Measurements from ENCODE around the gene ECEL1.

ECEL1 gene

GRCh38 chr2:232530626-232531260, 43.1 kb upstream of the ECEL1 start:
- no peaks in the 10 kb centered on the region for H3K9me2 ChIP-seq (replicated peaks; ENCODE audit: insufficient read depth, low read length)
- no peak overlapping the region for H2AFZ ChIP-seq (ENCODE audit: low read depth, low read length, severe bottlenecking)
- no peaks in the 10 kb centered on the region for H3K36me3 ChIP-seq (ENCODE audit: low read length)
- H3F3A ChIP-seq (ENCODE audit: insufficient read depth): no peaks in the 10 kb centered on the region
- H3K27me3 ChIP-seq (ENCODE audit: low read length): no peaks in the 10 kb centered on the region
- no peak for TF ChIP-seq EZH2phosphoT487 (conservative IDR thresholded peaks at IDR 0.05; ENCODE audit: low read length)
- TF ChIP-seq, protein P1, sequence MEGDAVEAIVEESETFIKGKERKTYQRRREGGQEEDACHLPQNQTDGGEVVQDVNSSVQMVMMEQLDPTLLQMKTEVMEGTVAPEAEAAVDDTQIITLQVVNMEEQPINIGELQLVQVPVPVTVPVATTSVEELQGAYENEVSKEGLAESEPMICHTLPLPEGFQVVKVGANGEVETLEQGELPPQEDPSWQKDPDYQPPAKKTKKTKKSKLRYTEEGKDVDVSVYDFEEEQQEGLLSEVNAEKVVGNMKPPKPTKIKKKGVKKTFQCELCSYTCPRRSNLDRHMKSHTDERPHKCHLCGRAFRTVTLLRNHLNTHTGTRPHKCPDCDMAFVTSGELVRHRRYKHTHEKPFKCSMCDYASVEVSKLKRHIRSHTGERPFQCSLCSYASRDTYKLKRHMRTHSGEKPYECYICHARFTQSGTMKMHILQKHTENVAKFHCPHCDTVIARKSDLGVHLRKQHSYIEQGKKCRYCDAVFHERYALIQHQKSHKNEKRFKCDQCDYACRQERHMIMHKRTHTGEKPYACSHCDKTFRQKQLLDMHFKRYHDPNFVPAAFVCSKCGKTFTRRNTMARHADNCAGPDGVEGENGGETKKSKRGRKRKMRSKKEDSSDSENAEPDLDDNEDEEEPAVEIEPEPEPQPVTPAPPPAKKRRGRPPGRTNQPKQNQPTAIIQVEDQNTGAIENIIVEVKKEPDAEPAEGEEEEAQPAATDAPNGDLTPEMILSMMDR (IDR thresholded peaks at IDR 0.05; ENCODE audit: insufficient read depth, low read length, poor library complexity, severe bottlenecking): no peak
- H3K4me2 ChIP-seq (ENCODE audit: low read depth, low read length, poor library complexity, severe bottlenecking): no peak overlapping the region
- no peak overlapping the region for H3K27ac ChIP-seq (ENCODE audit: low read depth, low read length)
- no peaks in the 10 kb centered on the region for H3K9me3 ChIP-seq (ENCODE audit: insufficient read depth, low read length)
- H3K9ac ChIP-seq (ENCODE audit: low read length): no peak overlapping the region
- H3K4me3 ChIP-seq (ENCODE audit: insufficient read depth, low read length, poor library complexity, severe bottlenecking): no peak overlapping the region
- H3K79me2 ChIP-seq (ENCODE audit: insufficient read depth, low read length): no peaks in the 10 kb centered on the region
- H4K20me1 ChIP-seq (ENCODE audit: low read depth, low read length): no peaks in the 10 kb centered on the region

- no peak overlapping the region for H2AFZ ChIP-seq (ENCODE audit: low read depth, low read length, severe bottlenecking)
- H3K9me2 ChIP-seq (replicated peaks; ENCODE audit: insufficient read depth, low read length): no peaks in the 10 kb centered on the region
- TF ChIP-seq, protein P1 (IDR thresholded peaks at IDR 0.05; ENCODE audit: insufficient read depth, low read length, poor library complexity, severe bottlenecking): no peak
- no peak for TF ChIP-seq EZH2phosphoT487 (conservative IDR thresholded peaks at IDR 0.05; ENCODE audit: low read length)
- H3K27ac ChIP-seq (ENCODE audit: low read depth, low read length): no peak overlapping the region
- H3K9ac ChIP-seq (ENCODE audit: low read length): no peak overlapping the region
- no peaks in the 10 kb centered on the region for H3K9me3 ChIP-seq (ENCODE audit: insufficient read depth, low read length)
- H3K27me3 ChIP-seq (ENCODE audit: low read length): no peaks in the 10 kb centered on the region
- H4K20me1 ChIP-seq (ENCODE audit: low read depth, low read length): no peaks in the 10 kb centered on the region
- H3F3A ChIP-seq (ENCODE audit: insufficient read depth): no peaks in the 10 kb centered on the region
- no peak overlapping the region for H3K4me2 ChIP-seq (ENCODE audit: low read depth, low read length, poor library complexity, severe bottlenecking)
- no peak overlapping the region for H3K4me3 ChIP-seq (ENCODE audit: insufficient read depth, low read length, poor library complexity, severe bottlenecking)
- no peaks in the 10 kb centered on the region for H3K36me3 ChIP-seq (ENCODE audit: low read length)
- H3K79me2 ChIP-seq (ENCODE audit: insufficient read depth, low read length): no peaks in the 10 kb centered on the region
Observed at GRCh38 chr2:232529806-232530547, 42.3 kb upstream of the ECEL1 start.

GRCh38 chr2:232528746-232529460, 41.3 kb upstream of the ECEL1 start:
- Histone ChIP-seq H3K36me3 (ENCODE audit: low read length) (no peaks in the 10 kb centered on the region), H3K27me3 (ENCODE audit: low read length) (no peaks in the 10 kb centered on the region), H2AFZ (ENCODE audit: low read depth, low read length, severe bottlenecking) (no peak overlapping the region), H3K79me2 (ENCODE audit: insufficient read depth, low read length) (no peaks in the 10 kb centered on the region), H3K9me3 (ENCODE audit: insufficient read depth, low read length) (no peaks in the 10 kb centered on the region), H3K9me2 (replicated peaks; ENCODE audit: insufficient read depth, low read length) (no peaks in the 10 kb centered on the region), H4K20me1 (ENCODE audit: low read depth, low read length) (no peaks in the 10 kb centered on the region), H3K27ac (ENCODE audit: low read depth, low read length) (no peak overlapping the region), H3K9ac (ENCODE audit: low read length) (no peak overlapping the region), H3K4me3 (ENCODE audit: insufficient read depth, low read length, poor library complexity, severe bottlenecking) (no peak overlapping the region), H3K4me2 (ENCODE audit: low read depth, low read length, poor library complexity, severe bottlenecking) (no peak overlapping the region), H3F3A (ENCODE audit: insufficient read depth) (no peaks in the 10 kb centered on the region)
- TF ChIP-seq, protein P1 (IDR thresholded peaks at IDR 0.05; ENCODE audit: insufficient read depth, low read length, poor library complexity, severe bottlenecking): no peak
- no peak for TF ChIP-seq EZH2phosphoT487 (conservative IDR thresholded peaks at IDR 0.05; ENCODE audit: low read length)
